Measurements from ENCODE around the gene JMJD1C.

Gene JMJD1C

GRCh38 chr10:63260860-63261251 lies 204.9 kb downstream of the JMJD1C start:
- peaks cover 75% of the 10 kb centered on the region for H3K4me1 ChIP-seq (ENCODE audit: low read length)
- H3K4me3 ChIP-seq (ENCODE audit: low read length), result peak overlapping the region; percentile 55
- peaks cover 57% of the 10 kb centered on the region for H4K20me1 ChIP-seq (ENCODE audit: insufficient read depth, low read length)
- no peak overlapping the region for H2AFZ ChIP-seq (ENCODE audit: low read depth, low read length)
- peaks cover 100% of the 10 kb centered on the region for H3K79me2 ChIP-seq (ENCODE audit: low read length)
- peak overlapping the region; percentile 71 for H3K4me2 ChIP-seq (ENCODE audit: low read length)
- no peak overlapping the region for H3K9ac ChIP-seq (ENCODE audit: low read length)
- no peaks in the 10 kb centered on the region for H3K27me3 ChIP-seq (ENCODE audit: low read depth, low read length)
- no peak for TF ChIP-seq CTCF (IDR thresholded peaks at IDR 0.05; ENCODE audit: low read depth, low read length)
- TF ChIP-seq EZH2phosphoT487 (IDR thresholded peaks at IDR 0.05; ENCODE audit: low read depth), result no peak
- peak overlapping the region; percentile 88 for H3K27ac ChIP-seq (ENCODE audit: low read length)
- no peaks in the 10 kb centered on the region for H3K9me3 ChIP-seq (ENCODE audit: insufficient read depth, low read length)
- peaks cover 40% of the 10 kb centered on the region for H3K36me3 ChIP-seq (replicated peaks; ENCODE audit: low read depth, low read length)

DNA sequence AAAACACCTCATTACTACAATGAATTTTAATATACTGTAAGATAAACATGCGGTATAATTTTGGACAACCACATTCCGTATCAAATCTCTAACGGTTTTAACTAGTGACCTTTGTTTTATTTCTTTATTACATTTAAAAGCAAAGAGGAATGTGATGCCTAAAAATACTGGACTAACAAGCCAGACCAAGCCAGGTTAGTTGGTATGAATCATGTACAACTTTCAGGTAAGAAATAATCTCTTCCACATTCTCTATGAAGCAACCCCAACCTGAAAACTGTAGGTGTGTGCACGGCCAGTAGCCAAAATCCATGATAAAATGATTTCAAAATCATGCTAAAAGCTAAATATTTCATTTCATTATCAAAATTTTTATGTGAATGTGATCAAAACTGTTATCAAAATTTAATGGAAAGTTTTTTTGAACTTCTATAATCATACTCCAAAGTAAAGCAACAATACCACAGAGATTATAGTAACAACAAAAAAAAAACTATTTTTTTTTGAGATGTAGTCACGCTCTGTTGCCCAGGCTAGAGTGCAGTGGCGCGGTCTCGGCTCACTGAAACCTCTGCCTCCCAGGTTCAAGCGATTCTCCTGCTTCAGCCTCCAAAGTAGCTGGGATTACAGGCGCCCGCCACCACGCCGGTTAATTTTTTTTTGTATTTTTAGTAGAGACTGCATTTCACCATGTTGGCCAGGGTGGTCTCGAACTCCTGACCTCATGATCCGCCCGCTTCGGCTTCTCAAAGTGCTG lies 205.5 kb downstream of the JMJD1C start:
- peak overlapping the region; percentile 88 for H3K27ac ChIP-seq (ENCODE audit: low read length)
- no peak overlapping the region for H3K9ac ChIP-seq (ENCODE audit: low read length)
- TF ChIP-seq EZH2phosphoT487 (IDR thresholded peaks at IDR 0.05; ENCODE audit: low read depth), result no peak
- no peak for TF ChIP-seq CTCF (IDR thresholded peaks at IDR 0.05; ENCODE audit: low read depth, low read length)
- H3K4me1 ChIP-seq (ENCODE audit: low read length), result peaks cover 76% of the 10 kb centered on the region
- peaks cover 100% of the 10 kb centered on the region for H3K79me2 ChIP-seq (ENCODE audit: low read length)
- peak overlapping the region; percentile 71 for H3K4me2 ChIP-seq (ENCODE audit: low read length)
- peaks cover 40% of the 10 kb centered on the region for H3K36me3 ChIP-seq (replicated peaks; ENCODE audit: low read depth, low read length)
- no peak overlapping the region for H2AFZ ChIP-seq (ENCODE audit: low read depth, low read length)
- H4K20me1 ChIP-seq (ENCODE audit: insufficient read depth, low read length), result peaks cover 62% of the 10 kb centered on the region
- peak overlapping the region; percentile 55; the same call in 1 of the 2 replicates for H3K4me3 ChIP-seq (ENCODE audit: low read length)
- no peaks in the 10 kb centered on the region for H3K27me3 ChIP-seq (ENCODE audit: low read depth, low read length)
- no peaks in the 10 kb centered on the region for H3K9me3 ChIP-seq (ENCODE audit: insufficient read depth, low read length)

- H3K27me3 ChIP-seq (ENCODE audit: low read depth, low read length), result no peaks in the 10 kb centered on the region
- peaks cover 76% of the 10 kb centered on the region for H3K4me1 ChIP-seq (ENCODE audit: low read length)
- H3K4me3 ChIP-seq (ENCODE audit: low read length), result no peak overlapping the region
Observed at GRCh38 chr10:63258920-63259678, 206.7 kb downstream of the JMJD1C start.

More at GRCh38 chr10:63258920-63259678, 206.7 kb downstream of the JMJD1C start:
- no peak overlapping the region for H3K9ac ChIP-seq (ENCODE audit: low read length)
- H3K27ac ChIP-seq (ENCODE audit: low read length), result no peak overlapping the region
- H3K4me2 ChIP-seq (ENCODE audit: low read length), result peak overlapping the region; percentile 71
- peaks cover 100% of the 10 kb centered on the region for H3K79me2 ChIP-seq (ENCODE audit: low read length)
- H3K9me3 ChIP-seq (ENCODE audit: insufficient read depth, low read length), result no peaks in the 10 kb centered on the region
- H4K20me1 ChIP-seq (ENCODE audit: insufficient read depth, low read length), result peaks cover 70% of the 10 kb centered on the region
- no peak for TF ChIP-seq EZH2phosphoT487 (IDR thresholded peaks at IDR 0.05; ENCODE audit: low read depth)
- no peak for TF ChIP-seq CTCF (IDR thresholded peaks at IDR 0.05; ENCODE audit: low read depth, low read length)
- no peak overlapping the region for H2AFZ ChIP-seq (ENCODE audit: low read depth, low read length)
- peaks cover 40% of the 10 kb centered on the region for H3K36me3 ChIP-seq (replicated peaks; ENCODE audit: low read depth, low read length)
